Ovary (tissue), 9 donors: ENCODE measurements around the gene FBXO8. TPM values are rescaled to one million over a fixed set of nuclear protein-coding genes. Genes with fewer than 3 reads are reported as not detected.

ENCODE experiments used
- DNase-seq, 5 donors: peaks; one replicate each; pipeline ENCODE4 v3.0.0-alpha.2; 2019 to 2020
- H3K27ac ChIP-seq, 2 donors: fragments of 200-600 bp; one replicate each; pipeline versions ENCODE4 v1.5.1 to v1.8.0; 2019 to 2022
- H3K27me3 ChIP-seq: fragments of 200-600 bp; one replicate; pipeline ENCODE4 v1.8.0; 2022
- H3K36me3 ChIP-seq: fragments of 200-600 bp; sonication (generic); one replicate; pipeline ENCODE4 v1.5.1; 2019
- H3K4me1 ChIP-seq: one replicate; pipeline ENCODE4 v1.8.1; 2013; ENCODE audit warnings: mild to moderate bottlenecking, moderate library complexity; ENCODE audit not compliant: insufficient read depth
- H3K4me3 ChIP-seq: fragments of 200-600 bp; sonication (generic); one replicate; pipeline ENCODE4 v1.5.1; 2017
- H3K9me3 ChIP-seq, 2 donors: fragments of 200-600 bp in 1 of 2; sonication (generic) in 1 of 2; one replicate each; pipeline versions ENCODE4 v1.5.1 to v1.8.1; 2013 to 2019; ENCODE audit warnings: mild to moderate bottlenecking in 1 of 2, moderate library complexity in 1 of 2
- EP300 ChIP-seq: sonication (generic); formaldehyde crosslinking; IDR thresholded peaks from one replicate; pipeline ENCODE4 v1.6.1; 2017; ENCODE audit warnings: antibody characterized with exemption
- POLR2A ChIP-seq: fragments of 450-650 bp; IDR thresholded peaks from one replicate; pipeline ENCODE4 v1.6.1; 2017; ENCODE audit warnings: antibody characterized with exemption, mild to moderate bottlenecking, moderate library complexity
- WGBS, 3 donors: extraction: QIAGEN DNeasy Blood & Tissue Kit in 1 of 3; methylation state at CpG; one replicate each; pipeline versions ENCODE4 v1.1.5 to v1.1.7; 2013 to 2017; 5-methylcytosine and 5-hydroxymethylcytosine counted together
- intact Hi-C, 4 donors: fragments of 100-400 bp; cut with DNase I; formaldehyde crosslinking; loops; one replicate each; pipeline versions ENCODE4 v1.11.0 to v1.15.1; 2022 to 2023
- polyA plus RNA-seq, 2 donors: library from polyadenylated mRNA; stranded (reverse); fragments of 200-250 nt in 1 of 2; fragments of 350-450 nt in 1 of 2; fragmentation: Illumina TruSeq in 1 of 2; extraction: RNeasy Lipid Tissue Mini Kit (QIAGEN cat#74804) in 1 of 2; gene quantifications; one replicate each; pipeline ENCODE4 v1.2.3, GENCODE V29; 2013 to 2014
- total RNA-seq, 7 donors: library from RNA; depleted of rRNA in 2 of 7; stranded (reverse); fragments of >200 nt in 2 of 7; fragmentation: NEBNext Ultra II Directional in 3 of 7; extraction: Animal tissue kit (Norgen Biotek cat#: 25700) in 3 of 7; gene quantifications; one replicate each; pipeline versions ENCODE4 v1.1.0 to v1.2.4, GENCODE V29; 2016 to 2023
- TF ChIP-seq, protein P1 (sequence below), 3 donors: fragments of 450-650 bp in 2 of 3; fragments of 200-600 bp in 1 of 3; IDR thresholded peaks; one replicate each; pipeline versions ENCODE4 v1.5.1 to v1.8.0; 2016 to 2022; ENCODE audit warnings: antibody characterized with exemption in 3 of 3, mild to moderate bottlenecking in 1 of 3
- donor health status: DM: no; HTN: no; CAD: no; lungs with moderate emphysema.
- donor health status: DM: no; HTN: no; CAD: no.
- donor health status: Bipolar disorder and iron deficiency.
- donor health status: DM: yes; HTN: yes; CAD: no.
- donor health status: DM: no; HTN: no; CAD: no.
- donor health status: DM: yes; HTN: yes; CAD: no.

Gene FBXO8
- total and polyA plus RNA-seq, 9 donors = 19.0 to 41.1 (median 28.9) TPM

DNA sequence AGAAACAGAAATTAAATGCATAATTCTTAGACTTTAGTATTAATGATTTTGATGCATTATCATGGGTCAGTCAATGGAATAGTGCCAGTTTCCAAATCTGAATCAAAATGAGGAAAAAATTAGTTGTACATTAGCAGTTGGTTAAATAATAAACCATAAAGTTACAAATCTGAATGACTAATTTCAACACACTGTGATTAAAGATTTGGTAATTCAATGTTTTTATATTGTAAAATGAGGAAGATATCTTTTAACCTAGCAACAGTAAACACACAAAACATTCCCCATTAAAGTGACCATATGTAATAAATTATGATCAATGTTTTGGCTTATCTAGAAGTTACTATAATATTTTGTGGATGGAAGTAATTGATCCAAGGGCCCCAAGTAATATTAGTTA is 1.6 kb downstream of the FBXO8 start:
- TF ChIP-seq, protein P1, sequence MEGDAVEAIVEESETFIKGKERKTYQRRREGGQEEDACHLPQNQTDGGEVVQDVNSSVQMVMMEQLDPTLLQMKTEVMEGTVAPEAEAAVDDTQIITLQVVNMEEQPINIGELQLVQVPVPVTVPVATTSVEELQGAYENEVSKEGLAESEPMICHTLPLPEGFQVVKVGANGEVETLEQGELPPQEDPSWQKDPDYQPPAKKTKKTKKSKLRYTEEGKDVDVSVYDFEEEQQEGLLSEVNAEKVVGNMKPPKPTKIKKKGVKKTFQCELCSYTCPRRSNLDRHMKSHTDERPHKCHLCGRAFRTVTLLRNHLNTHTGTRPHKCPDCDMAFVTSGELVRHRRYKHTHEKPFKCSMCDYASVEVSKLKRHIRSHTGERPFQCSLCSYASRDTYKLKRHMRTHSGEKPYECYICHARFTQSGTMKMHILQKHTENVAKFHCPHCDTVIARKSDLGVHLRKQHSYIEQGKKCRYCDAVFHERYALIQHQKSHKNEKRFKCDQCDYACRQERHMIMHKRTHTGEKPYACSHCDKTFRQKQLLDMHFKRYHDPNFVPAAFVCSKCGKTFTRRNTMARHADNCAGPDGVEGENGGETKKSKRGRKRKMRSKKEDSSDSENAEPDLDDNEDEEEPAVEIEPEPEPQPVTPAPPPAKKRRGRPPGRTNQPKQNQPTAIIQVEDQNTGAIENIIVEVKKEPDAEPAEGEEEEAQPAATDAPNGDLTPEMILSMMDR (IDR thresholded peaks at IDR 0.05) = no peak
- no peak for TF ChIP-seq EP300
- no peak for TF ChIP-seq POLR2A
- no peaks in the 10 kb centered on the region for H3K27me3 ChIP-seq
- no peaks in the 10 kb centered on the region for H3K4me1 ChIP-seq
- H3K36me3 ChIP-seq = no peaks in the 10 kb centered on the region
- intact Hi-C loops = loop anchor here in 1 of 4 donors (10.0 kb wide), 1 partner anchor 917 kb away; no protein-coding TSS in a partner anchor
- no peaks in the 10 kb centered on the region for H3K9me3 ChIP-seq
- no peak overlapping the region for H3K27ac ChIP-seq
- H3K4me3 ChIP-seq = no peak overlapping the region
- DNase-seq = no peak

DNA sequence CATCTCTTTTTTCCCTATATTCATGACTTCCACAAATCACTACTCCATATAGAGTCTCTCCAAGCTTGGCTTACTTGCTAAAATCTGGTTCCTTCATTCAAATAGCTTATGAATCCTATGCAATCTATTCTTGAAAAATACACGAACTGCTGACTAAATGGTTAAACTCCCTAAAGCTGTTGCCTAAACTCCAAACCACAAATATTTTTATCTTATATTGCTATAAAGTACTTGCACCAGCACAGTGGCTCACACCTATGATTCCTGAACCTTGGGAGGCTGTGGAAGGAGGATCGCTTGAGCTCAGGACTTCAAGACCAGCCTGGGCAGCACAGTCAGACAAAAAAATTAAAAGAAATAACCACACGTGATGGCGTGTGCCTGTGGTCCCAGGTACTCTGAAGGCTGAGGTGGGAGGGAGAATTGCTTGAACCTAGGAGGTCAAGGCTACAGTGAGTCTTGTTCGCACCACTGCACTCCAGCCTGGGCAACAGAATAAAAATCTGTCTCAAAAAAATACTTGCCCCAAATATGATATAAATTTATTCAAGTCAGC is 2.2 kb downstream of the FBXO8 start:
- no peak overlapping the region for H3K27ac ChIP-seq
- no peaks in the 10 kb centered on the region for H3K27me3 ChIP-seq
- no peak for DNase-seq
- intact Hi-C loops = loop anchor here in 1 of 4 donors (10.0 kb wide), 1 partner anchor 916 kb away; no protein-coding TSS in a partner anchor
- no peaks in the 10 kb centered on the region for H3K36me3 ChIP-seq
- no peaks in the 10 kb centered on the region for H3K9me3 ChIP-seq
- WGBS, 3 donors = 52 to 63% (median 56%) methylated on average over 5 of the region's 5 CpGs
- H3K4me3 ChIP-seq = no peak overlapping the region
- no peaks in the 10 kb centered on the region for H3K4me1 ChIP-seq
- TF ChIP-seq EP300 (no peak), POLR2A (no peak)
- TF ChIP-seq, protein P1 (IDR thresholded peaks at IDR 0.05) = no peak

- TF ChIP-seq EP300 (no peak), POLR2A (no peak)
- TF ChIP-seq, protein P1 (IDR thresholded peaks at IDR 0.05) = no peak
- WGBS, 3 donors = 87 to 91% (median 90%) methylated on average over 3 of the region's 3 CpGs
- H3K4me1 ChIP-seq = no peaks in the 10 kb centered on the region
- no peaks in the 10 kb centered on the region for H3K36me3 ChIP-seq
- no peak for DNase-seq
- intact Hi-C loops = loop anchor here in 1 of 4 donors (10.0 kb wide), 1 partner anchor 915 kb away; no protein-coding TSS in a partner anchor
- H3K9me3 ChIP-seq = no peaks in the 10 kb centered on the region
- H3K27me3 ChIP-seq = no peaks in the 10 kb centered on the region
- no peak overlapping the region for H3K4me3 ChIP-seq
- no peak overlapping the region for H3K27ac ChIP-seq
These were observed 3.9 kb downstream of the FBXO8 start for GRCh38 chr4:174279433-174280155.

DNA sequence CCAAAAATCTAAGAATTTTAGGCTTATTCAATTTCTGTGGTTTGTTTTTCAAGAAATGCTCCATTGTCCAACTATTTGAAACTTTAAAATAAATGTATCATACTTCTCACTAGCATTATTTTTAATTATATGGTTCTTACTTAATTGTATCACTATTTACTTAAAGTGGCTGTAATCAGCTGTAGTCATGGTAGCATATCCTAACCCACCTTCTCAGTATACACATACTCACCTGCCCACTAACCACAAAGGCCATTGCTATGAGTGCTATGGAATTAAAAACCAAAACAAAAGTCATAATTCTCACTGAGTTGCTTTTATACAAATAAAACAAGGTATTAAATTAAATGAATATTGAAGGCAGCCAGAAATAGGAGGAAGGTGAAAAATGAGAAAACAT is 5.0 kb downstream of the FBXO8 start:
- intact Hi-C loops = no loop called here
- Histone ChIP-seq H3K27ac (no peak overlapping the region), H3K4me3 (no peak overlapping the region), H3K9me3 (no peaks in the 10 kb centered on the region), H3K4me1 (no peaks in the 10 kb centered on the region), H3K27me3 (no peaks in the 10 kb centered on the region), H3K36me3 (no peaks in the 10 kb centered on the region)
- TF ChIP-seq, protein P1 (IDR thresholded peaks at IDR 0.05) = no peak
- TF ChIP-seq EP300 (no peak), POLR2A (no peak)
- no peak for DNase-seq
